Uterus (tissue), 2 donors: ENCODE results near the gene GRHL3.

Experiments used
- POLR2A ChIP-seq, 2 donors: fragments of 450-650 bp; IDR thresholded peaks; one replicate each; pipeline ENCODE4 v1.6.1; 2016; ENCODE audit warnings: antibody characterized with exemption in 2 of 2, mild to moderate bottlenecking in 1 of 2, moderate library complexity in 1 of 2
- TF ChIP-seq, protein P1 (sequence below), 4 experiments: fragments of 200-600 bp in 2 of 4; fragments of 450-650 bp in 2 of 4; sonication (generic) in 2 of 4; IDR thresholded peaks; one replicate each; pipeline ENCODE4 v1.5.1; 2016 to 2019; ENCODE audit warnings: antibody characterized with exemption in 4 of 4, mild to moderate bottlenecking in 2 of 4, moderate library complexity in 1 of 4

GRCh38 chr1:24276791-24277190 is 42.4 kb upstream of the GRHL3 start:
- no peak for TF ChIP-seq POLR2A (IDR thresholded peaks at IDR 0.05)
- TF ChIP-seq, protein P1, sequence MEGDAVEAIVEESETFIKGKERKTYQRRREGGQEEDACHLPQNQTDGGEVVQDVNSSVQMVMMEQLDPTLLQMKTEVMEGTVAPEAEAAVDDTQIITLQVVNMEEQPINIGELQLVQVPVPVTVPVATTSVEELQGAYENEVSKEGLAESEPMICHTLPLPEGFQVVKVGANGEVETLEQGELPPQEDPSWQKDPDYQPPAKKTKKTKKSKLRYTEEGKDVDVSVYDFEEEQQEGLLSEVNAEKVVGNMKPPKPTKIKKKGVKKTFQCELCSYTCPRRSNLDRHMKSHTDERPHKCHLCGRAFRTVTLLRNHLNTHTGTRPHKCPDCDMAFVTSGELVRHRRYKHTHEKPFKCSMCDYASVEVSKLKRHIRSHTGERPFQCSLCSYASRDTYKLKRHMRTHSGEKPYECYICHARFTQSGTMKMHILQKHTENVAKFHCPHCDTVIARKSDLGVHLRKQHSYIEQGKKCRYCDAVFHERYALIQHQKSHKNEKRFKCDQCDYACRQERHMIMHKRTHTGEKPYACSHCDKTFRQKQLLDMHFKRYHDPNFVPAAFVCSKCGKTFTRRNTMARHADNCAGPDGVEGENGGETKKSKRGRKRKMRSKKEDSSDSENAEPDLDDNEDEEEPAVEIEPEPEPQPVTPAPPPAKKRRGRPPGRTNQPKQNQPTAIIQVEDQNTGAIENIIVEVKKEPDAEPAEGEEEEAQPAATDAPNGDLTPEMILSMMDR (IDR thresholded peaks at IDR 0.05), result no peak
